RWPE1 (cell line): ENCODE measurements around the gene NFKBIA.

ENCODE experiments used
- CTCF ChIA-PET: fragments of 350-600 bp; sonication (Branson Sonifier 250); formaldehyde crosslinking; extraction: SDS; loops from one replicate; lab custom pipeline; 2021; lab: Yijun Ruan, JAX
- POLR2A ChIA-PET: fragments of 400-600 bp; formaldehyde crosslinking; extraction: SDS; loops from one replicate; lab custom pipeline; 2020; ENCODE audit warnings: antibody characterized with exemption; ENCODE audit not compliant: low non-redundant PET; lab: Yijun Ruan, JAX
- DNase-seq: peaks from one replicate; pipeline ENCODE4 v3.0.0; 2012; ENCODE audit warnings: low spot score
- H3K27ac ChIP-seq: fragments of 450-650 bp; 2 replicates; pipeline ENCODE4 v1.5.1; 2017
- TF ChIP-seq, protein P1 (sequence below): fragments of 450-650 bp; conservative IDR thresholded peaks from 2 replicates; pipeline ENCODE4 v1.5.1; 2017; ENCODE audit warnings: low read depth, mild to moderate bottlenecking

NFKBIA gene

DNA sequence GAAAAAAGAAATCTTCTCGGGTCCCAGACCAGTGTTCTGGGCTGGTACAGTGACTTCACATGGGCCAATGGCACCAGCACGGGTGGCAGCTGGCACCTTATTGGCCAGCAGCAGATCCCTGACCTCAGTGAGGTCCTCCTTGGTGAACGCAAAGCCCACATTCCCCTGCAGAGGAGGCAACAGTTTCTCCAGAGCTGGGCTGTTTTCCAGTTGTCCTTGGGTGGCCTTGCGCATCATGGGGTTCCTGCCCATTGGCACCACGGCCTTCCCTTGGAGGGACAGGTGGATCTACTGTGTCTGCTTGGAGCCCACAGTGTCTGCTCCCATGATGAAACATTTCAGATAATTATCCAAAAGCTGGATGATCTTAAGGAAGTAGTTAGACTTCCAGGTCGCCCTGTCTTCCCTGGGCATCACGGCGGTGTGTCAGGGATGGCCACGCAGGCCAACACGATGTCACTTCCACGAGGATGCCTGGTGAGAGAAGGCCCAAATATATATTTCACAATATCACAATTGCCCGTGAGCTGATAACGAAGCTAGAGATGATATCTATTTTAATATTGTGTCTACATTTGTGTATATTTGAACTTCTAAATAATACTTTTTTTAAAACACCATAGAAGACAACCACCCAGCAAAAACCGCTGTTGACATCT, 15.8 kb downstream of the NFKBIA start:
- CTCF ChIA-PET = no interaction called here
- DNase-seq = no peak
- TF ChIP-seq, protein P1, sequence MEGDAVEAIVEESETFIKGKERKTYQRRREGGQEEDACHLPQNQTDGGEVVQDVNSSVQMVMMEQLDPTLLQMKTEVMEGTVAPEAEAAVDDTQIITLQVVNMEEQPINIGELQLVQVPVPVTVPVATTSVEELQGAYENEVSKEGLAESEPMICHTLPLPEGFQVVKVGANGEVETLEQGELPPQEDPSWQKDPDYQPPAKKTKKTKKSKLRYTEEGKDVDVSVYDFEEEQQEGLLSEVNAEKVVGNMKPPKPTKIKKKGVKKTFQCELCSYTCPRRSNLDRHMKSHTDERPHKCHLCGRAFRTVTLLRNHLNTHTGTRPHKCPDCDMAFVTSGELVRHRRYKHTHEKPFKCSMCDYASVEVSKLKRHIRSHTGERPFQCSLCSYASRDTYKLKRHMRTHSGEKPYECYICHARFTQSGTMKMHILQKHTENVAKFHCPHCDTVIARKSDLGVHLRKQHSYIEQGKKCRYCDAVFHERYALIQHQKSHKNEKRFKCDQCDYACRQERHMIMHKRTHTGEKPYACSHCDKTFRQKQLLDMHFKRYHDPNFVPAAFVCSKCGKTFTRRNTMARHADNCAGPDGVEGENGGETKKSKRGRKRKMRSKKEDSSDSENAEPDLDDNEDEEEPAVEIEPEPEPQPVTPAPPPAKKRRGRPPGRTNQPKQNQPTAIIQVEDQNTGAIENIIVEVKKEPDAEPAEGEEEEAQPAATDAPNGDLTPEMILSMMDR = no peak
- POLR2A ChIA-PET = no interaction called here
- no peak overlapping the region for H3K27ac ChIP-seq

DNA sequence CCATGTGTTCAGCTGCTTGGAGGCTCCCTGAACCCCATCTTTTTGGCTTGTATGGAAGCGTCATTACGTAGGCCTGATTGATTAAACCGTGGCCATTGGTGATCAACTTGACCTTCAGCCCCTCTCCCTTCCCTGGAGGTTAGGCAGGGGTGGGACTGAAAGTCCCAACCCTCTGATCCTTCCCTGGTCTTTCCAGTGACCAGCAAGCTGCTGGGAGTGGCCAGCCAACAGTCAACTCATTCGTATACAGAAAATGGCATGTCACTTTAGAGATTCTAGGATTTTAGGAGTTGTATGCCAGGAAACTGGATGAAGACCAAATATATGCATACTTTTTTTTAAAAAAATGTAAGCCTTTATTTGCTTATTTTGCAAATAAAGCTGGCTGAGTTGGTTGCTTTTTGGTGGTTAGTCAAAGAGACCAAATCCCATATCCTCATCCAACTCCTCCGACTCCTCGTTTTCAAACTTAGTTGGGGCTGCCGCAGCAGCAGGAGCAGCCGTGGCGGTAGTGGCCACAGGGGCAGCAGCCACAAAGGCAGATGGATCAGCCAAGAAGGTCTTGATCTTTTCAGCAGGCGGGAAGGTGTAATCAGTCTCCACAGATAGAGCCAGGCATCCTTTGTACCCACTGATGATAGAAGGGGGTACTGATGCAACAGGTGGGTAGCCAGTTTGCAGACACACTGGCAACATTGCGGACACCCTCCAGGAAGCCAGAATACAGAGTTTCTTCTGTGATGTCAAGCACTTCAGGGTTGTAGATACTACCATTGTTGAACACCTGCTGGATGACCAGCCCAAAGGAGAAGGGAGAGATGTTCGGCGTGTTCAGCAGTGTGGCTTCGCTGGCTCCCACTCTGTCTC, 16.6 kb downstream of the NFKBIA start:
- no peak overlapping the region for H3K27ac ChIP-seq
- ChIA-PET CTCF (no interaction called here), POLR2A (no interaction called here)
- no peak for DNase-seq
- TF ChIP-seq, protein P1 = no peak

DNA sequence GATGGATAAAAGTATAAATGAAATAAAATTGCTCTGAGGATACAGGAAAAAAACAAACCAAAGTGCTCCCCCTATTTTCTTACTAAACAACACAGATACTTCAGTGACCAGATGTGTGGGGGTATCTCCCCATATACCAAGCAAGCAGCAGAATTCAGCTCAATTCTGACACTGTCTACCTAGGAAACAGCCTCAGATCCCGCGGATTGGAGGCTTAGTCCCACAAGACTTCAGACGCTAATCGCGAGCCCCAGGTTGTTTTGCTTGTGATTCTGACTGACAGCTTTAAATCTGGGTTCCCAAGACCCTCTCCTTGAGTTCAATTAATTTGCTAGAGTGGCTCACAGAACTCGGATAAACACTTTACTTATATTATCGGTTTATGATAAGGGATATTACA, 17.3 kb downstream of the NFKBIA start:
- POLR2A ChIA-PET = no interaction called here
- CTCF ChIA-PET = no interaction called here
- TF ChIP-seq, protein P1 = no peak
- DNase-seq = no peak
- H3K27ac ChIP-seq = no peak overlapping the region

DNA sequence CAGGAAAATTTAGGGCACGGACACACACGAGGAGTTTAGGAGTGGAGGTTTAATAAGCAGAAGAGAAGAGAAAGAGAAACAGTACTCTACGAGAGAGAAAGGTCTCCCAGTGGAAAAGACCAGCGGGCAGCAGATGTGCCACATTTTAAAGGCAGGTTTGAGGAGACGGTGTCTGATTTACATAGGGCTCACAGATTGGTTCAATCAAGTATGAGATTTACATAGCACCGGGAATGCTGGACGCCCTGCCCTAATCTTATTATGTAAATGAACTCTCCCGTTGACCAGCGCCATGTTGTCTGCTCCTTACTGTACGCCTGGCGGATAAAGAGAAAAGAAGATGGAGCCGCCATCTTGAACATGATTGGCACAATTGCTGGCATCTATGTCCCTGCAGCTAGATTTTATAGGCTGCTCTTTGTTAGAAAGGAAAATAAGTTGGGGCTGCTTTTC, 17.9 kb downstream of the NFKBIA start:
- CTCF ChIA-PET = no interaction called here
- TF ChIP-seq, protein P1 = no peak
- H3K27ac ChIP-seq = no peak overlapping the region
- DNase-seq = no peak
- POLR2A ChIA-PET = no interaction called here

DNA sequence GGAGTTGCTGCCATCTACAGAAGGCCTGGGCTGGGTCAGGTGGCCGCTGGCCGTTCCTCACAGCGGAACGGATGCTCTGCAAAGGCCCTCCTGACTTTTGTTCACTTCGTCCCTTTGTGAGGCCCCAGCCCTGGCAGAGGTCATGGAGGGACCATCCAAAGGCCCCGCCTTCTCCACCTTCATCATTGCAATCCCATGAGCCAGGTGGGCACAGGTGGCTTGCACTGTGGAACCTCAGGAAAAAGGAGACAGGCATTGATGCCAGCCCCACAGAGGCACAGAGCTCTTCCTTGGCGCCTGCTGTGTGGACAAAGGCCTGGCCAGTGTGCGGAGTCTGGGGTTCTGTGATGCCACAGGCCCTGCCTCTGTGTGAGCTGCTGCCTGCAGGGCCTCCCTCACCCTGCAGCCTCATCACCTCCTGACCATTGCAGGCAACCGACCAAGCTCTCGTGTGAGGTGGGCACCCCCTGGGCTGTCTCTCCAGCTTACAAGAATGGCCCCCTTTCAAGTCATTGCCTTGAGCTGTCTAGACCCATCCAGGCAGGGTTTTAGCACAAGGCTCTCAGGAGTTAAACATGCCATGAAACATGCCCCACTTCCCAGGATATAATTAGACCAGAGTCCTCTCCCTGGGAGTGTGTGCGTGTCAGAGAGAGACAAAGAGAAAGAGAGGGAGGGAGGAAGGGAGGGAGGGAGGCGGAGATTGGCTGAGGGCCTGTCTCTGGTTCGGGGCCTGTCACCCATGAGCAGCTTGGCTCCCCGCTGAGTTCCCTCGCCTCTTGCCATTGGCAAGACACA, 19.3 kb downstream of the NFKBIA start:
- ChIA-PET POLR2A (no interaction called here), CTCF (no interaction called here)
- no peak for DNase-seq
- TF ChIP-seq, protein P1 = no peak
- H3K27ac ChIP-seq = peak overlapping the region; percentile 78

DNA sequence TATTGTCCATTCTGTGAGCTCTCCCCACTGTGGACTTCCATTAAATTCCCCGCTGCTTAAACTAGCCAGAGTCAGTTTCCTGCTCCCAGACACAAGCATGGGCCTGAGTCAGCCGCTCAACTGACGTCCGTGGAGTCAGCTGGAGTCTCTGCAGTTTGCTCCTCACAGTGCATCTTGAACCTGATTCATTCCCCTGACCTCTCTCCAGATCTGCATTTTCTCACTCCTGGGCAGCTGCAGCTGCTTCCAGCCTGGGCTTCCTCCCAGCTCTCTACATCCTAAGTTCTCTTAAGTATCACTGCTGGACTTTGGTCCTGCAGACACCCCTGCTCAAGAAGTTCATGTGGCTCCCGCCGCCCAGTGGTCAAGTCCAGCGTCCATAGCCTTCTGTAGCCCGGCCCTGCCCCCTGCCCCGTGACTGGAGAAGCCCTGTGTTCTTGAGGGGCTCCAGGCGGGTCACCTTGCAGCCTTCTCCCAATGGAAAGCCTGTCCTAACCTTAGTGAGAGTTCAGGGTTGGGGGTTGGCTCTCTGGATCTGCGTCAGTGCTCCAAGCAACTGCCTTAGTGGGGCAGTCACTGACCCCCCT, 20.0 kb downstream of the NFKBIA start:
- ChIA-PET POLR2A (no interaction called here), CTCF (no interaction called here)
- DNase-seq = no peak
- peak overlapping the region; percentile 78 for H3K27ac ChIP-seq
- TF ChIP-seq, protein P1 = no peak
